NCI-H510A treated with DMSO at 0.1 percent for 48 hours (cell line): ENCODE results near the gene SGMS2.
"Not testable (repeated sequence)": the region's sequence is repeated elsewhere in the genome, so short reads cannot be mapped to it uniquely, and the experiment has no call there.

Experiments used
- DNase-seq: peaks from one replicate; lab custom pipeline; 2025; lab: John Stamatoyannopoulos, UW

The SGMS2 gene

DNA sequence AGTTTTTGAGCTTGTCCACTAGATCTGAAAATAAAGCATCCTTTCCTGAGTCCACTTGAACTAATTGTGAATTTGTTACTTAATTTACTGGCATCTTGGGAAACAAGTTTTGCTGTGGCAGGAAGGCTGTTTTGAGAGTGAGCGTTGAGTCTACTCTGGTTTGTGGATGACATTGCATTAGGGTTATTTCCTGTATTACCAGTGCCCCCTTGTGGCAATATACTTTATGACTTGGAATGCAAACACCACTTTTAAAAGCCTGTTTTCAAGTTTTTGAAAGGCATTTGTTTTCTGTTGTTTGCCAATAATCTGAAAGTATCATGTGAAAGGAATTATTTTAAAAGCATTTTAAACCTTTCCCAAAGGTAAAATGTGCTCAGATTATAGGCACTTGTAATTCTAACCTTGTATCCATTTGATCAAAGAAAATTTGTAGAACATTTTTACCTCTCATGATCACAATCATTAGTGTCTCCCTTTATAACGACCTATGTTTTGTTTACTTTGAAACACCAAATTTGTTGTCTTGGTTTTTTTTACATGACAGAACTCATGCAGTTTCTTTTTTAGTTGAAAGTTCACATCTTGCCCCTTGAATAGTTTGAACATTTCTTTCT is 88.7 kb downstream of the SGMS2 start:
- DNase-seq, result peak; percentile 34

DNA sequence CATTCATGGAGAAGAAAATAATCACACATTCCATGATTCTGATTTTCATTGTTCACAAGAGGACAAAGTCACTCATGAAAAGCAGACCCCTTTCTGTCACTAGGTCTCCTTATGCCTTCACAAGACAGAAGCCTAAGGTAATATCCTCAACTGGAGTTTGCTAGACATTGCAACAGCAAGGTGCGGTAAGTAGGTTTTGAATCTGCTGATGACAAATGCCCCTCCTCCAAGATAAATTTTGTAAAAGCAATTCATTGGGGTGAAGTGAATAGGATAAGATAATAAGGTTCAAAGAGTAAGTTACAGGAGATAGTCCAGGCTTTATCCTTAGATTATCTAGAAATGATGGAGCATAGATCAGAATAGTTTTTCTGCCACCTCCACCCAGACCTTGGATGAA is 90.5 kb downstream of the SGMS2 start:
- DNase-seq, result no peak

DNA sequence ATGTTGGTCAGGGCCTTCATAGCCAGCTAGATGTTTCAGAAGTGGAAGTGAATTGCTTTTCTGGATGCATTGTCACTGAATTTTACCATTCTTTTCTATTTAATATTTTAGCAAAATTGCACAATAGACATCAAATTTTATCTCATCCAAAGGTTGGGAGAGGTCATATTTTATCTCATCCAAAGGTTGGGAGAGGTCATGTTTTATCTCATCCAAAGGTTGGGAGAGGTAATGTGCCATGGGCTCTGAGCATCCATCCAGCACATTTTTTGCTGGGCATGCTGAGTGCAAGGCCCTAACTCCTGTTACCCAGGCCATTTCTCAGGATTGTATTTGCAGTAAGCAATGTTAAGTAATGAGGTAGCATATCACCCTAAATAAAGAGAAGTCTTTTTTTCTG is 91.9 kb downstream of the SGMS2 start:
- no peak for DNase-seq

DNA sequence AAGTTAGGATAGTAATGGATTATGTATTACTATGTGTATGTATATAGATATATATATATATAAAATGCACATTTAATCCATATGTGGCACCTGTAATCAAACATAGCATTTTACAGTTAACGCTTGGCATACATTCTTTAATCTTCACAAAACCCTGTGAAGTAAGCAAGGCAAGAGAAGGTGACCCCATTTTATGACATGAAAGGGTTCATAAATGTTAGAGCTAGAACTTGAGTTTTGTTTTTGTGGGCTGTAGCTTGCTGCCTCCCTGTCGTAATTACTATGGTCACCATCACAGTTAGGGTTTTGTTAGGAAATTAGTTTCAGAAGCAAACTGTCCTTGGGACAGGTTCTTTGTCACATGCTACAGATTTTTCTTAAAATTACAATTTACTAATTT is 92.8 kb downstream of the SGMS2 start:
- no peak for DNase-seq

DNA sequence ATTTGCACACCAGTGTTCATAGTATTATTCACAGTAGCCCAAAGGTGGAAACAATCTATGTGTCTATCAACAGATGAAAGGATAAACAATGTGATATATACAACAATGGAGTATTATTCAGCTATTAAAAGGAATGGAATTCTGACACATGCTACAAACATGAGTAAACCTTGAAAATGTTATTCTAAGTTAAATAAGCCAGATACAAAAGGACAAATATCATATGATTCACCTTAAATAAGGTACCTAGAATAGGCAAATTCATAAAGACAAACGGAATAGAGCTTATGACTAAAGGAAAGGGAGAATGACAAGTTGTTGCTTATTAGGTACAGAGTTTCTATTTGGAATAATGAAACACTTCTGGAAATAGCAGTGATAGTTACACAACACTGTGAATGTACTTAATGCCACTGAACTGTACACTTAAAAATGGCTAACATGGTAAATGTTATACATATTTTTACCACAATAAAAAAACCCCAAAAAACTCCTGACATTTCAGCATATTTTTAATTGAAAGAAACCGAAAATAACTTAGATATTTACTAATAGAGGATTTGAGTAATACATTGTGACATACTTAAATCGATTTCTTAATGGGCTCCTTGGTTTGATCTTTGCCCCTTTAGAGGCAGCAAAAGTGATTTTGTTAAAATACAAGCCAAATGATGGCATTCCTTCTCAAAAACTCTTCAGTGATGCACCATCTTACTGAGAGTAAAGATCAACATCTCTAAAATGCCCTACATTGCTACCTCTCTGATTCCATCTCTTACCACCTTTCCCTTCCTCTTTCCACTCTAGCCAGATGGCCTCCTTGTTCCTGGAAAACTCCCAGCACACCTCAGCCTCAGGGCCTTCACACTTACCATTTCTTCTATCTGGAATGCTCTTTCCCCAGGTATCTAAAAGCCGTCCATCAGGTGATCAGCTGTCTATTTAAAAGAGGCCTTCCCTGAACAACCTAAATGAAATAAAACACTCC is 98.0 kb downstream of the SGMS2 start:
- DNase-seq, result no peak

DNA sequence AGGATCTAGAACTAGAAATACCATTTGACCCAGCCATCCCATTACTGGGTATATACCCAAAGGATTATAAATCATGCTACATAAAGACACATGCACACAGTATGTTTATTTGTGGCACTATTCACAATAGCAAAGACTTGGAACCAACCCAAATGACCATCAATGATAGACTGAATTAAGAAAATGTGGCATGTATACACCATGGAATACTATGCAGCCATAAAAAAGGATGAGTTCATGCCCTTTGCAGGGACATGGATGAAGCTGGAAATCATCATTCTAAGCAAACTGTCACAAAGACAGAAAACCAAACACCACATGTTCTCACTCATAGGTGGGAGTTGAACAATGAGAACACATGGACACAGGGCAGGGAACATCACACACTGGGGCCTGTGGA is 101.0 kb downstream of the SGMS2 start:
- not testable (repeated sequence) for DNase-seq

DNA sequence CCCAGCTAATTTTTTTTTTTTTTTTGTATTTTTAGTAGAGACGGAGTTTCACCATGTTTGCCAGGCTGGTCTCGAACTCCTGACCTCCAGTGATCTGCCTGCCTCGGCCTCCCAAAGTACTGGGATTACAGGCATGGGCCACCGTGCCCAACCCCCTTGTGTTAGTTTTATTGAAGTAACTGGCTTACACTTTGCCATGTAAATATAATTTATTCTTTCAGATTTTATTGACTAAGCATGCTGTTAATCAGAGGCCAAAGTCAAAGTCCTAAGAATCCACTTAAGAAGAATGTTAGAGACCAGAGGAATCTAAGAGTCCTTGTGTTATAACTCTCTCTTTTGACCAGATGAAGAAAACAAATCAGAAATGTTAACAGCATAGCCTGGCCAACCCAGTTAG is 102.1 kb downstream of the SGMS2 start:
- not testable (repeated sequence) for DNase-seq

DNA sequence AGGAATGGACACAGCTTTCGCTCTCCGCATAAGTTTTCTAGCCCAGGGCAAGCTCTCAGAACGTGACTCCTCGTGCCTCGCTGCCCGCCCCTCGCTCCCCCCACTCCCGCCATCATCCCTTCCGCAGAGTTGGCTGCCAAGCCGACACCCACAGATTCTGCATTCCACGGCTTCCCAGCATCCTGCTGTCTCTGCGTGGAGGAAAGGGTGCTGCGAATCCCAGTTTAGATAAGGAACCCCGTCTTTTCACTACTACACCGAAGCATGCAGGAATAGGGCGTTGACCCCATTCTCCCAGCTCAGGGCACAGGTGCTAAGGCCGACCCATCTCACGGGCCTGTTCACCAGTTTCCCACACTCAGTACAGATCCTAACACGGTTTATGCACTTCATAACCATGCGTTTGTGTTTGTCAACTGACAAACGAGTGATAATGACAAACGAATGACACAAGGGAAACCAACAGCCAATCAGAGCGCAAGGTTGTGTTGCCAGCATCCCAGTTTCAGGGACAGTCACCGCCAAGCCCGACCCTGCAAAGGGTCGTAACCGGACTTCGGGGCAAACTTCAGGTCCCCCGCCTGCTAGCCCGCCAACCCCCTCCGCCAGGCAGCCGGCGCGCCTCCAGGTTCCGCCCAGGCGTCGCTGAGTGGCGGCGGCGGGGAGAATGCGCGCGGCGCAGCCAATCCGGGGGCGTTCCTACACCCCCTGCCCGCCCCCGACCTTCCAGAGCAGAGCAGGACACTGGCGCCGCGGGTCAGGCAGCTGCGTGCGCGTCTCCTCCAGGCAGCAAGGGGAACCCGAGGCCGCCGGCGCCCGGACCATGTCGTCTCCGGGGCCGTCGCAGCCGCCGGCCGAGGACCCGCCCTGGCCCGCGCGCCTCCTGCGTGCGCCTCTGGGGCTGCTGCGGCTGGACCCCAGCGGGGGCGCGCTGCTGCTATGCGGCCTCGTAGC is 106.4 kb downstream of the SGMS2 start, which contains the start of gene CYP2U1:
Gene CYP2U1, plus strand, starts transcription at position 729 of the 954 bp plus-strand sequence. Its CDS starts 95 bp downstream, at position 824.
- peak; percentile 44 for DNase-seq

DNA sequence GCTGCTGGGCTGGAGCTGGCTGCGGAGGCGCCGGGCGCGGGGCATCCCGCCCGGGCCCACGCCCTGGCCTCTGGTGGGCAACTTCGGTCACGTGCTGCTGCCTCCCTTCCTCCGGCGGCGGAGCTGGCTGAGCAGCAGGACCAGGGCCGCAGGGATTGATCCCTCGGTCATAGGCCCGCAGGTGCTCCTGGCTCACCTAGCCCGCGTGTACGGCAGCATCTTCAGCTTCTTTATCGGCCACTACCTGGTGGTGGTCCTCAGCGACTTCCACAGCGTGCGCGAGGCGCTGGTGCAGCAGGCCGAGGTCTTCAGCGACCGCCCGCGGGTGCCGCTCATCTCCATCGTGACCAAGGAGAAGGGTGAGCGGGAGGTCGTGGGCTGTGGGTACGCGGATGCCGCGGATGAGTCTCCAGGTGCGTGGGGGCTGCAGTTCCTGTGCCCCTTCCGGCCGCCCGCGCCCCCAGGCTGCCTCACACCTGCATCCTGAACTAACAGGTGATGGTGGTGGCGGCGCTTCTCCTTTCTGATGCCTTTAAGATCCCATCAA is 107.1 kb downstream of the SGMS2 start:
- DNase-seq, result no peak

DNA sequence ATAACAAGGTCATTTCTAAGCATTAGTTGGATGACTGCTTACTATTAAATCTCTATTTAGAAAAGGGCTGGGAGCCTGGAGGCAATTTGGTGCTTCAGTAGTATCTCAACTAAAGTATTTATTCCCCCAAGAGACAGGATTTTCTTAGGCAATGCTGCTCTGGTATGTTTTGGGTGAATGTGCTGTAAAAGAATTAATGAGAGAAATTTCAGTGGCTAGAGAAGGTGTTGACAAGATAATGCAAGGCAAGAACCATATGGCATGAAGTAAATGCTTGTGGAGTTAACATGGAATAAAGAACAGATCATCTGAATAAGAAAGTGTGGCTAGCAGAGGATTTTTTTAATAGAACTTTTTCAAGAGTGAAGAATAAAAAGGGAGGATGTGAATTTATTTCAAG is 110.5 kb downstream of the SGMS2 start:
- no peak for DNase-seq

DNA sequence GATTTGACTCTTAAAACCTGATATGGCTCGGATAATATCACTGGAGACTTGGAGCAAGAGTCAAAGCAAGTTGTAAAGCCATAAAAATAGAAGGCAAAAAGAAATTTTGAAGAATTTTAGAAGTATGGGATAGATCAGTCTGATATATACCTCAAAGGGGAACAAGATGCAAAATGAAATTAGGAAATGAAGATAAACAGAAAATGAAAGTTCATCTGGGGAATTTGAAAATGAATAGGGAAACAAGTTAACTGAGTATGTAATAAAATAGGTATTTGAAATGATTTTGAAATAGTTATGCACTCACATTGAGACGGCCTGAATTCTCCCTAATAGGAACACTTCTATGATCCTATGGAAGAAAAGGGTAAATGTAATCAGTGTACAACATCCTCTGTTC is 112.3 kb downstream of the SGMS2 start:
- DNase-seq, result no peak

DNA sequence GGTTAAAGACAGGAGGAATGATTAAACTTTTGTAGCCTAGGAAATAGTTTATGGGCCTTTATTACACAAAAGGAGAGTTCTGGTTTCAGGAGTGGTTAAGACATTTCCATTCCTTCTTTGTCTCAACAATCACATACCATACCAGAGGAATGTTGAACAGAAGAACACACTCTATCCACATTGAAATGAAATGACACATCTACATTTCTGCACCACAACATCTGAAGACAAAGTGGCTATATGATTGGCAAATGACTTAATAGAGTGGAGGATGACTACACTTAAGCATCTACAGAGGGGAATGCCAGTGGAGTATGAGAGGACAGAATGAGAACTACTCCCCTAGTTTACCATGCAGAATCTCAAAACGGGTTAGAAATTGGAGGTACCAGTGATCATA is 114.6 kb downstream of the SGMS2 start:
- DNase-seq, result no peak

DNA sequence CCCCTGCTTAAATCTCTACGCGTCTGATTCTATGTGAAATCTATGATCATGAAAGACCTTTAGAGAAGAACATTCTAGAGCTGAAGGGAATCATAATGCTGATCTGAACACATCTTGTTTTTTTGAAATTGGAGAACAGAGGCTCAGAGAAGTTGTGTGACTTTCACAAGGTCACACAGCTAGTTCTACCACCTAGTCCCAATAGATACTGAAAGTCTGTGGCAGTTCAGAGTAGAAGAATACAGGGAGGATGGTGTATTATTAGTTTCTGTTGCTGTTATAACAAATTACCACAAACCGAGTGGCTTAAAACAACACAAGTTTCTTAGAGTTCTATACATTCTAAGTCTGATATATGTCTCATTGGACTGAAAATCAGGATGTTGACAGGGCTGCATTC is 121.1 kb downstream of the SGMS2 start:
- DNase-seq, result no peak

DNA sequence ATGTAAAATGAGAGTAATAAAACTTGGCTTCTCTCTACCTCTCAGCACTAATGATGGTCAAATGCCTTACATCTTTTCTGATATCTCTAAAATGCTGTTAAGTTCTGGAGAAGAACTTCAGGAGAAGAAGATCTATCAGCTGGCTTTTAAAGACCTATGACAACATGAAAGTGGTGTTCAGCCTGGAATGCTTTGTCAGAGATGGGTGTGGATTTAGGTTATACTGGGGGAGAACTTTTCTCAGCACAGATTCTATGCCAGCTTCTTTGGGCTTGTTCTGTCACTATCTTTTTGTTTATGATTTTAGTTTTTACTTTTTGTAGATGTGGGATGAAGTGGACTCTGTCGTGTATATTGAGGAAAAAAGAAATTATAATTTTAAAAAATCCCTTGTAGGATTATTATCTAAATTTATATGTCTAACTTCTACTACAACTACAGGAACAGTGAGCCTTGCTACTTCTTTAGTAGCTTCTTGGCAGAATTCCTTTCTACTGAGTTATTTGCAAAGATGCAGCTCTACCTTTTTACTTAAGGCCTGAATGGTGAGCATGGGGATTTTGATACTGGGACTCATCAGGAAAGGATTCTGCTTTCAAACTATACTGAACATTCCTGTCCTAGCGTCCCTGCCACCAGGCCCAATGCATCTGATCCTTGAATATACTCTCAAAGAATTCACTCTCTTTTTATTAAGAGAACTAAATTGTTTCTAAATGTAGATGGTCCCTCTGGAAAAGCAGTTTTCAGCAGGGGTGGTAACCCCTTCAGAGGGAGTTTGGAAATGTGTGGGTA is 126.2 kb downstream of the SGMS2 start:
- no peak for DNase-seq

DNA sequence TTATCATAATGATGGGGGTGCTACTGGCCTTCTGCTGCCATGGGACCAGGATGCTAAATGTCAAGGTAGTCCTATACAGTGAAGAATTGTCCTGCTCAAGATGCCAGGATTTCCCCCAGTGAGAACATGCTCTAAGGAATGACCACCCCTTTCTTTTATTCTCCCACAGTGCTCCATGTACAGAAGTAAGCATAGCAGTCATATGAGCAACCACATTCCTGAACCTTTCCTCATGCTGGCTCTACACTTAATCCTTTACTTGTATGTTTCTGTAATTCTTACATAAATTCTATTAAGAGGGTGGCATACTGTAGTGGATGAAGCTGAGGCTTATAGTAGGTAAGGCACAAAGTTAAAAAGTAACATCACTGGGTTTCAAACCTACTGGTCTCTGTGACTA is 126.8 kb downstream of the SGMS2 start:
- no peak for DNase-seq

DNA sequence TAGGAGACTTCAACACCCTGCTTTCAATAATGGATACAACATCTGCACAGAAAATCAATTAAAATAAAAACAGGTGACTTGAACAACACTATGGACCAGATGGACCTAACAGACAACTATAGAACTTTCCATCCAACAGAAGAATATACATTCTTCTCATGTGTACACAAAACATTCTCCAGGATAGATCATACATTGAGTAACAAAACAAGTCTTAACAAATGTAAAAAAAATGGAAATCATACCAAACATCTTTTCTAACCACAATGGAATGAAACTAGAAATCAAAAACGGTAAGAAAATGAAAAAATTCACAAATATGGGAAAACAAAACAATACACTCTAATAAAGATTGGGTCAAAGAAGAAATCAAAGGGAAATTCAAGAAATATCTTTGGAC is 131.3 kb downstream of the SGMS2 start:
- DNase-seq, result no peak
